22Rv1 (cell line): ENCODE measurements around the gene VCAN.

ENCODE experiments used
- ZFX ChIP-seq: fragments of 450-650 bp; IDR thresholded peaks from 2 replicates; pipeline ENCODE4 v1.6.1; 2017; ENCODE audit warnings: antibody characterized with exemption, borderline replicate concordance
- TF ChIP-seq, protein P1 (sequence below): fragments of 450-650 bp; IDR thresholded peaks from 2 replicates; pipeline ENCODE4 v1.5.1; 2017; ENCODE audit warnings: mild to moderate bottlenecking

DNA sequence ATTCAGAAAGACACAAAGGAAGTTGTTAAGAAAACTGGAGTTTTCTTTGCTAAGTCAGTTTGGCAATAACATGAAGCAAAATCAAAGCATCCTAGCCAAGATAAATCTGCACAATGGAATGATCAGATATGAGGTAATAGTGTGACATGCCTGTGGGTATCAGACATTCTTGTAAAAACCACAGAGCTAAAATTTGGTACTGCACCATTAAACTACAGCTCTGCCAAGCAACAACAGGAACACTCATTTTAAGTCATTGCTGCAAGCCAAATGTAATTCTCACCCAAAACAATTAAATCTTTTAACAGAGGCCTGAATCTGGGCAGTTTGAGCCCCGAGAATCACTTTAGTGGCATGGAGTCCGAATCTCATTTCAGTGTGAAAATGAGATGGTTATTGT lies 96.6 kb downstream of the VCAN start:
- TF ChIP-seq ZFX, result no peak
- TF ChIP-seq, protein P1, sequence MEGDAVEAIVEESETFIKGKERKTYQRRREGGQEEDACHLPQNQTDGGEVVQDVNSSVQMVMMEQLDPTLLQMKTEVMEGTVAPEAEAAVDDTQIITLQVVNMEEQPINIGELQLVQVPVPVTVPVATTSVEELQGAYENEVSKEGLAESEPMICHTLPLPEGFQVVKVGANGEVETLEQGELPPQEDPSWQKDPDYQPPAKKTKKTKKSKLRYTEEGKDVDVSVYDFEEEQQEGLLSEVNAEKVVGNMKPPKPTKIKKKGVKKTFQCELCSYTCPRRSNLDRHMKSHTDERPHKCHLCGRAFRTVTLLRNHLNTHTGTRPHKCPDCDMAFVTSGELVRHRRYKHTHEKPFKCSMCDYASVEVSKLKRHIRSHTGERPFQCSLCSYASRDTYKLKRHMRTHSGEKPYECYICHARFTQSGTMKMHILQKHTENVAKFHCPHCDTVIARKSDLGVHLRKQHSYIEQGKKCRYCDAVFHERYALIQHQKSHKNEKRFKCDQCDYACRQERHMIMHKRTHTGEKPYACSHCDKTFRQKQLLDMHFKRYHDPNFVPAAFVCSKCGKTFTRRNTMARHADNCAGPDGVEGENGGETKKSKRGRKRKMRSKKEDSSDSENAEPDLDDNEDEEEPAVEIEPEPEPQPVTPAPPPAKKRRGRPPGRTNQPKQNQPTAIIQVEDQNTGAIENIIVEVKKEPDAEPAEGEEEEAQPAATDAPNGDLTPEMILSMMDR, result no peak
